GM13977 (cell line): ENCODE results near the gene GRIN2C.

ENCODE experiments used
- DNase-seq: peaks from one replicate; pipeline ENCODE4 v3.0.0; 2012; ENCODE audit warnings: low spot score
- CTCF ChIP-seq: IDR thresholded peaks from 2 replicates; pipeline ENCODE4 v1.5.1; 2012; ENCODE audit warnings: mild to moderate bottlenecking, control low read depth; ENCODE audit not compliant: insufficient read depth; ENCODE audit errors: extremely low read depth, missing control alignments
- in situ Hi-C: fragments of 300-500 bp; cut with MboI; formaldehyde crosslinking; loops from one replicate; pipeline ENCODE4 v1.12.0; 2022; ENCODE audit warnings: low sequenced_read_pairs, low pct_unique_long_range_greater_than_20kb, mixed read lengths, inconsistent platforms; ENCODE audit not compliant: unreplicated experiment

GRIN2C gene

GRCh38 chr17:74822335-74822938, 37.2 kb downstream of the GRIN2C start:
- in situ Hi-C loops = no loop called here
- DNase-seq = no peak
- TF ChIP-seq CTCF = no peak

GRCh38 chr17:74821655-74822334, 37.9 kb downstream of the GRIN2C start:
- TF ChIP-seq CTCF = no peak
- DNase-seq = no peak
- in situ Hi-C loops = no loop called here

GRCh38 chr17:74819801-74820436, 39.8 kb downstream of the GRIN2C start:
- TF ChIP-seq CTCF = no peak
- in situ Hi-C loops = no loop called here
- no peak for DNase-seq

DNA sequence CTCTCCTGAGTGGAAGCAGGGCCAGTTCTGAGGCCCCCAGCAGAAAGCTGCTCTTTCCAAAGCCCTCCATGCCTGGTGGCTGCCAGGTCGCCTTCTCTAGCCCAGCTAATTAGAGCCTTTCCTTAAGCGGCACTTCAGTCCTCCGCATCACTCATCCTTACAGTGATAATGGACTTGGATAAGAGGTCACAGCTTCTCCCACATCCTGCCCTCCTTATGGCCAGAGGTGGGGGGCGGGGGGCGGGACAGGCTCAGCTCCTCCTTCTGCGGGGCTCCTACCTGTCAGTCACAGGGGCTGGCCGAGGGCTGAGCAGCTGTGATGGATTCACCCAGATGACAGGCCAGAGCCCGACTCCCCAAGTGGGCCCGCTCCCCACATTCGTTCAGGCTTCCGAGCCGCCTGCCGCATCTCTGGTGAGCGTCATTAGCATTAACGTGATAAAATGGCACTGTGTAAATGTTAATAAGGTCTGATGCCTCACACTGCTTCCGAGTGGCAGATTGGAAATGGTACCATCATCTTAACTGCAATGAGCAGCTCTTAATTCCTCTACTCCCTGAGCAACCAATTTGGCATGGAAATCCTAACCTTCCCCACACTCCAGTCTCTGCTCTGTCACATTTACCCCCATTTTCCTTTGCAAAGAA, 41.3 kb downstream of the GRIN2C start:
- in situ Hi-C loops = no loop called here
- TF ChIP-seq CTCF = no peak

GRCh38 chr17:74816905-74817620, 42.6 kb downstream of the GRIN2C start:
- in situ Hi-C loops = no loop called here
- no peak for DNase-seq
- no peak for TF ChIP-seq CTCF

More for the DNA sequence above, 41.3 kb downstream of the GRIN2C start:
- DNase-seq = no peak
